Measurements from ENCODE around the gene OSCP1. TPM values are rescaled to one million over a fixed set of nuclear protein-coding genes. Genes with fewer than 3 reads are reported as not detected.

OSCP1 gene
- total and polyA plus RNA-seq, 2 donors (not counting 1 experiment from before 2014, with no cell fraction given) = 6.5 to 10.7 TPM

GRCh38 chr1:36406440-36406839 is 43.8 kb downstream of the OSCP1 start:
- Histone ChIP-seq H3K4me2 (ENCODE audit: extremely low read depth, insufficient read depth, low read length) (no peak overlapping the region), H3K27ac (ENCODE audit: insufficient read depth, low read length) (no peak overlapping the region), H4K20me1 (ENCODE audit: control insufficient read depth, extremely low read depth, insufficient read depth, low read length) (no peaks in the 10 kb centered on the region), H2AFZ (ENCODE audit: low read length) (no peak overlapping the region), H3K4me1 (ENCODE audit: control insufficient read depth, extremely low read depth, insufficient read depth, low read length) (peaks cover 2% of the 10 kb centered on the region), H3K9ac (ENCODE audit: insufficient read depth, low read length) (no peak overlapping the region), H3K79me2 (ENCODE audit: control insufficient read depth, insufficient read depth, low read length) (no peaks in the 10 kb centered on the region), H3K4me3 (replicated peaks in 1 of 4; ENCODE audit: control extremely low read depth in 1 of 4, insufficient read depth in 1 of 4, low read depth in 3 of 4, low read length in 4 of 4) (no peak overlapping the region), H3K27me3 (ENCODE audit: control insufficient read depth, insufficient read depth, low read length) (no peaks in the 10 kb centered on the region), H3K36me3 (ENCODE audit: control insufficient read depth, insufficient read depth, low read length) (no peaks in the 10 kb centered on the region), H3K9me3 (ENCODE audit: control insufficient read depth, insufficient read depth, low read depth, low read length) (no peaks in the 10 kb centered on the region)
- TF ChIP-seq CTCF (conservative IDR thresholded peaks at IDR 0.05 in 1 of 2, IDR thresholded peaks at IDR 0.05 in 1 of 2; ENCODE audit: low read depth in 1 of 2, low read length in 2 of 2) = no peak
- TF ChIP-seq EZH2 (IDR thresholded peaks at IDR 0.05; ENCODE audit: low read length, missing control alignments) = no peak
- no peak for DNase-seq (ENCODE audit: low read depth in 2 of 2)

- no peaks in the 10 kb centered on the region for H4K20me1 ChIP-seq (ENCODE audit: control insufficient read depth, extremely low read depth, insufficient read depth, low read length)
- peaks cover under 1% of the 10 kb centered on the region for H3K79me2 ChIP-seq (ENCODE audit: control insufficient read depth, insufficient read depth, low read length)
- H3K27ac ChIP-seq (ENCODE audit: insufficient read depth, low read length) = no peak overlapping the region
- H3K27me3 ChIP-seq (ENCODE audit: control insufficient read depth, insufficient read depth, low read length) = no peaks in the 10 kb centered on the region
- no peak overlapping the region for H3K9ac ChIP-seq (ENCODE audit: insufficient read depth, low read length)
- H3K9me3 ChIP-seq (ENCODE audit: control insufficient read depth, insufficient read depth, low read depth, low read length) = no peaks in the 10 kb centered on the region
- no peaks in the 10 kb centered on the region for H3K4me1 ChIP-seq (ENCODE audit: control insufficient read depth, extremely low read depth, insufficient read depth, low read length)
- TF ChIP-seq EZH2 (IDR thresholded peaks at IDR 0.05; ENCODE audit: low read length, missing control alignments) = no peak
- no peak for TF ChIP-seq CTCF (conservative IDR thresholded peaks at IDR 0.05 in 1 of 2, IDR thresholded peaks at IDR 0.05 in 1 of 2; ENCODE audit: low read depth in 1 of 2, low read length in 2 of 2)
- H3K36me3 ChIP-seq (ENCODE audit: control insufficient read depth, insufficient read depth, low read length) = no peaks in the 10 kb centered on the region
- no peak overlapping the region for H3K4me2 ChIP-seq (ENCODE audit: extremely low read depth, insufficient read depth, low read length)
- H3K4me3 ChIP-seq (replicated peaks in 1 of 4; ENCODE audit: control extremely low read depth in 1 of 4, insufficient read depth in 1 of 4, low read depth in 3 of 4, low read length in 4 of 4) = no peak overlapping the region
- H2AFZ ChIP-seq (ENCODE audit: low read length) = no peak overlapping the region
- DNase-seq (ENCODE audit: low read depth in 2 of 2) = no peak
Observed at GRCh38 chr1:36402504-36402890, 47.8 kb downstream of the OSCP1 start.

- H3K36me3 ChIP-seq (ENCODE audit: control insufficient read depth, insufficient read depth, low read length) = no peaks in the 10 kb centered on the region
- no peaks in the 10 kb centered on the region for H3K27me3 ChIP-seq (ENCODE audit: control insufficient read depth, insufficient read depth, low read length)
- H3K27ac ChIP-seq (ENCODE audit: insufficient read depth, low read length) = peak overlapping the region; percentile 71
- H3K9me3 ChIP-seq (ENCODE audit: control insufficient read depth, insufficient read depth, low read depth, low read length) = no peaks in the 10 kb centered on the region
- H3K9ac ChIP-seq (ENCODE audit: insufficient read depth, low read length) = no peak overlapping the region
- H3K4me1 ChIP-seq (ENCODE audit: control insufficient read depth, extremely low read depth, insufficient read depth, low read length) = peaks cover 1% of the 10 kb centered on the region
- no peaks in the 10 kb centered on the region for H4K20me1 ChIP-seq (ENCODE audit: control insufficient read depth, extremely low read depth, insufficient read depth, low read length)
- no peak overlapping the region for H2AFZ ChIP-seq (ENCODE audit: low read length)
- H3K4me3 ChIP-seq (replicated peaks in 1 of 4; ENCODE audit: control extremely low read depth in 1 of 4, insufficient read depth in 1 of 4, low read depth in 3 of 4, low read length in 4 of 4) = peak overlapping the region in 2 of 4 experiments; percentile 44 to 51
- DNase-seq (ENCODE audit: low read depth in 2 of 2) = no peak
- H3K4me2 ChIP-seq (ENCODE audit: extremely low read depth, insufficient read depth, low read length) = no peak overlapping the region
- TF ChIP-seq EZH2 (IDR thresholded peaks at IDR 0.05; ENCODE audit: low read length, missing control alignments) = no peak
- TF ChIP-seq CTCF (conservative IDR thresholded peaks at IDR 0.05 in 1 of 2, IDR thresholded peaks at IDR 0.05 in 1 of 2; ENCODE audit: low read depth in 1 of 2, low read length in 2 of 2) = no peak
- H3K79me2 ChIP-seq (ENCODE audit: control insufficient read depth, insufficient read depth, low read length) = peaks cover 7% of the 10 kb centered on the region
Observed at GRCh38 chr1:36401602-36402503, 48.4 kb downstream of the OSCP1 start.

Measured in fibroblast of lung (primary cell).